K562 (cell line): ENCODE data around the gene ACTR3C.

Source experiments
- GATA2 ChIP-seq: sonication (generic); formaldehyde crosslinking; IDR thresholded peaks from 2 replicates; pipeline ENCODE4 v1.4.0; 2020; ENCODE audit warnings: mild to moderate bottlenecking, missing genetic modification reagents
- MXI1 ChIP-seq: IDR thresholded peaks from 2 replicates; pipeline ENCODE4 v1.6.1; 2011; ENCODE audit warnings: low read depth, mild to moderate bottlenecking, improper control_type of control experiment, low read length
- RAD21 ChIP-seq, 2 experiments: fragments of 250-450 bp in 1 of 2; fragments of 450-650 bp in 1 of 2; sonication (Bioruptor Pico) in 1 of 2; formaldehyde crosslinking in 1 of 2; IDR thresholded peaks in 1 of 2; conservative IDR thresholded peaks in 1 of 2; 2 replicates each; pipeline versions ENCODE4 v1.4.0 to v1.8.0; 2020 to 2022; ENCODE audit warnings: mild to moderate bottlenecking in 2 of 2, moderate library complexity in 1 of 2
- SMARCE1 ChIP-seq: fragments of 450-650 bp; IDR thresholded peaks from 2 replicates; pipeline ENCODE4 v1.7.1; 2016; ENCODE audit warnings: mild to moderate bottlenecking
- ZNF140 ChIP-seq: fragments of 250-450 bp; sonication (Bioruptor Pico); IDR thresholded peaks from 2 replicates; pipeline ENCODE4 v1.8.0; 2021; ENCODE audit warnings: moderate library complexity, mild to moderate bottlenecking, inconsistent platforms
- ZZZ3 ChIP-seq: fragments of 450-650 bp; IDR thresholded peaks from 2 replicates; pipeline ENCODE4 v1.6.1; 2016; ENCODE audit warnings: antibody characterized with exemption, mild to moderate bottlenecking, moderate library complexity
- TF ChIP-seq, protein P1 (sequence below): fragments of 250-450 bp; sonication (Bioruptor Pico); IDR thresholded peaks from 2 replicates; pipeline ENCODE4 v1.6.1; 2021; ENCODE audit warnings: mild to moderate bottlenecking

DNA sequence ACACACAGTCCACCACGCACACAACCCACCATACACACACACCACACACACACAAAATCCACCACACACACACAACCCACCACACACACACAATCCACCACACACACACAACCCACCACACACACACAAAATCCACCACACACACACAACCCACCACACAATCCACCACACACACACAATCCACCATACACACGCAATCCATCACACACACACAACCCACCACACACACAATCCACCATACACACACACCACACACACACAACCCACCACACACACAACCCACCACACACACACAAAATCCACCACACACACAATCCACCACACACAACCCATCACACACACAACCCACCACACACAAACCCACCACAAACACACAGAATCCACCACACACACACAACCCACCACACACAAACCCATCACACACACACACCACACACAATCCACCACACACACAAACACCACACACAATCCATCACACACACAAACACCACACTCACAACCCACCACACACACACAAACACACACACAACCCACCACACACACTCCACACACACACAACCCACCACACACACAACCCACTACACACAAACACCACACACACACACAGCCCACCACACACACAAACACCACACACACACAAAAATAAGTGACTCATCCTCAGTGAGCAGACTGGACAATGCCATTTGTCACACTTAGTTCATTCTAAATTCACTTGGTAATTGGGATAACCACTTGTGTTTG, 36.4 kb upstream of the ACTR3C start:
- TF ChIP-seq GATA2 (CRISPR knock-in tag) (no peak), SMARCE1 (peak; percentile 57; the same call in 1 of the 2 replicates), ZNF140 (CRISPR knock-in tag) (no peak), MXI1 (no peak), RAD21 (CRISPR knock-in tag; conservative IDR thresholded peaks at IDR 0.05 in 1 of 2, IDR thresholded peaks at IDR 0.05 in 1 of 2) (no peak), ZZZ3 (no peak)
- TF ChIP-seq, protein P1, sequence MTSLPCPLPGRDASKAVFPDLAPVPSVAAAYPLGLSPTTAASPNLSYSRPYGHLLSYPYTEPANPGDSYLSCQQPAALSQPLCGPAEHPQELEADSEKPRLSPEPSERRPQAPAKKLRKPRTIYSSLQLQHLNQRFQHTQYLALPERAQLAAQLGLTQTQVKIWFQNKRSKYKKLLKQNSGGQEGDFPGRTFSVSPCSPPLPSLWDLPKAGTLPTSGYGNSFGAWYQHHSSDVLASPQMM (CRISPR knock-in tag) = no peak
